ENCODE measurements around the gene GLRA1. TPM values are rescaled to one million over a fixed set of nuclear protein-coding genes. Genes with fewer than 3 reads are reported as not detected.

The GLRA1 gene
- total RNA-seq, 2 donors from 2014 or later = not detected

GRCh38 chr5:151811593-151812321, 112.9 kb downstream of the GLRA1 start:
- Histone ChIP-seq H3K4me3 (no peak overlapping the region), H3K9me3 (no peaks in the 10 kb centered on the region), H3K27me3 (no peaks in the 10 kb centered on the region), H3K36me3 (no peaks in the 10 kb centered on the region), H3K27ac (no peak overlapping the region), H3K4me1 (no peaks in the 10 kb centered on the region), H3K9ac (ENCODE audit: low read depth in 2 of 2, low read length in 2 of 2) (no peak overlapping the region)
- TF ChIP-seq CTCF (IDR thresholded peaks at IDR 0.05) = no peak
- intact Hi-C loops (cut with DNase I) = no loop called here
- DNase-seq = no peak

- no peak for TF ChIP-seq CTCF (IDR thresholded peaks at IDR 0.05)
- Histone ChIP-seq H3K27ac (no peak overlapping the region), H3K36me3 (no peaks in the 10 kb centered on the region)
These were observed 113.8 kb downstream of the GLRA1 start for GRCh38 chr5:151810897-151811296.

GRCh38 chr5:151810449-151810848, 114.2 kb downstream of the GLRA1 start:
- Histone ChIP-seq H3K9me3 (no peaks in the 10 kb centered on the region), H3K27me3 (no peaks in the 10 kb centered on the region), H3K4me3 (no peak overlapping the region), H3K36me3 (no peaks in the 10 kb centered on the region), H3K27ac (no peak overlapping the region), H3K4me1 (no peaks in the 10 kb centered on the region), H3K9ac (ENCODE audit: low read depth in 2 of 2, low read length in 2 of 2) (no peak overlapping the region)
- intact Hi-C loops (cut with DNase I) = no loop called here
- no peak for TF ChIP-seq CTCF (IDR thresholded peaks at IDR 0.05)
- no peak for DNase-seq

More at GRCh38 chr5:151810897-151811296, 113.8 kb downstream of the GLRA1 start:
- H3K27me3 ChIP-seq = no peaks in the 10 kb centered on the region
- intact Hi-C loops (cut with DNase I) = no loop called here
- no peak overlapping the region for H3K9ac ChIP-seq (ENCODE audit: low read depth in 2 of 2, low read length in 2 of 2)
- DNase-seq = no peak
- no peak overlapping the region for H3K4me3 ChIP-seq
- no peaks in the 10 kb centered on the region for H3K9me3 ChIP-seq
- no peaks in the 10 kb centered on the region for H3K4me1 ChIP-seq

- no peaks in the 10 kb centered on the region for H3K9me3 ChIP-seq
- DNase-seq = no peak
- H3K9ac ChIP-seq (ENCODE audit: low read depth in 2 of 2, low read length in 2 of 2) = no peak overlapping the region
- no peaks in the 10 kb centered on the region for H3K36me3 ChIP-seq
- no peak overlapping the region for H3K4me3 ChIP-seq
- H3K4me1 ChIP-seq = no peaks in the 10 kb centered on the region
- no peak overlapping the region for H3K27ac ChIP-seq
- intact Hi-C loops (cut with DNase I) = no loop called here
- no peak for TF ChIP-seq CTCF (IDR thresholded peaks at IDR 0.05)
- no peaks in the 10 kb centered on the region for H3K27me3 ChIP-seq
These were observed 116.0 kb downstream of the GLRA1 start for GRCh38 chr5:151808451-151809169.

DNA sequence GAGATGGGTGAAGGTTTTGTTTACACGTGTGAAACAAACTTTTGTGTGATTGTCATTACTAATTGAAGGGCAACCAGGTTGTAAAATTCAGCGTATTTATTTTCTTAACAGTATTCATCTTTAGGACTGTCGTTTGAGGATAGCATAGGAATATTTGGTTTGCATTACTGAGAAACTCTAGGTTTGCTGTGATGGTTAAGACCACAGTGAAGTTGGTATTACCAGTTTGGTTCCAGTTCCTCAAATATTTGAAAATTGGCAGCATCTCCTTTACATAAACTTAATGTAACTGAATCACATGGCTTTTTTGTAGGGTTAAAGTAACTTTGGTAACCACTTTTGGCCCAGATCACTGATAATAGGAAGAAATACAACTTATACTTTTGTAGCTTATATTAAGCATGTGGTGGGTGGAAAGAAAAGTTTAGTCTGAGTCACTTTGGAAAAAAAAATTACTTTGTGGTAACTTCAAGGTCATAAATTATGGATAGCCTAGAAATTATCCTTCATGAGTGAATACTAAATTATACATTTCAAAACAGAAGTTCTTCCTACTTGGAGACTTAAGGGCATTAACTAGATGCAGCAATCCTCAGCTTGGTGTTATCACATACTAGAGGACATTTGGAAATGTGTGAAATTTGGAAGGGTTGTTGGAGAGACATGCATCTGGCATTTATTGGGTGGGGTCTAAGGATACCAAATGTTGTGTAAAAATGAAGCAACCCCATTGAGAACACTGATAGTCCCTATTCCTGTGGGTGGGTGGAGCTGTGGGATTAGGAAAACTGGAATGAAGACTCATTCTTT, 119.0 kb downstream of the GLRA1 start:
- no peaks in the 10 kb centered on the region for H3K9me3 ChIP-seq
- H3K4me3 ChIP-seq = no peak overlapping the region
- intact Hi-C loops (cut with DNase I) = no loop called here
- no peak for TF ChIP-seq CTCF (IDR thresholded peaks at IDR 0.05)
- no peak for DNase-seq
- H3K27ac ChIP-seq = no peak overlapping the region
- no peaks in the 10 kb centered on the region for H3K27me3 ChIP-seq
- no peak overlapping the region for H3K9ac ChIP-seq (ENCODE audit: low read depth in 2 of 2, low read length in 2 of 2)
- H3K4me1 ChIP-seq = no peaks in the 10 kb centered on the region
- peaks cover 2% of the 10 kb centered on the region for H3K36me3 ChIP-seq

All from colonic mucosa (tissue), 4 donors.